KBM-7 (cell line): ENCODE measurements around the gene C1orf35.

Experiments used
- DNase-seq: peaks from one replicate; pipeline ENCODE4 v3.0.0-alpha.2; 2015
- in situ Hi-C: fragments of 300-500 bp; cut with MboI; formaldehyde crosslinking; loops from 2 replicates; pipeline ENCODE4 v1.14.3; 2020; ENCODE audit warnings: low sequenced_read_pairs, low pct_unique_long_range_greater_than_20kb, mixed read lengths

The C1orf35 gene

GRCh38 chr1:228071839-228072657 is 31.1 kb downstream of the C1orf35 start:
- DNase-seq: no peak
- in situ Hi-C loops: loop anchor here (10.0 kb wide), 1 partner anchor 57 kb away; no protein-coding TSS in a partner anchor

GRCh38 chr1:228070851-228071250 is 32.3 kb downstream of the C1orf35 start:
- in situ Hi-C loops: loop anchor here (10.0 kb wide), 1 partner anchor 56 kb away; no protein-coding TSS in a partner anchor
- no peak for DNase-seq

GRCh38 chr1:228070173-228070572 is 33.0 kb downstream of the C1orf35 start:
- DNase-seq: no peak
- in situ Hi-C loops: loop anchor here (10.0 kb wide), 1 partner anchor 55 kb away; no protein-coding TSS in a partner anchor

GRCh38 chr1:228068359-228068758 is 34.8 kb downstream of the C1orf35 start:
- DNase-seq: no peak
- in situ Hi-C loops: no loop called here

- no peak for DNase-seq
- in situ Hi-C loops: no loop called here
Observed at GRCh38 chr1:228066891-228067654, 36.1 kb downstream of the C1orf35 start.

- in situ Hi-C loops: no loop called here
- no peak for DNase-seq
Observed at GRCh38 chr1:228066416-228066815, 36.7 kb downstream of the C1orf35 start.

GRCh38 chr1:228065543-228066347 is 37.4 kb downstream of the C1orf35 start:
- no peak for DNase-seq

GRCh38 chr1:228064741-228065542 is 38.2 kb downstream of the C1orf35 start:
- in situ Hi-C loops: no loop called here
- DNase-seq: no peak

More at GRCh38 chr1:228065543-228066347, 37.4 kb downstream of the C1orf35 start:
- in situ Hi-C loops: no loop called here

GRCh38 chr1:228064296-228064695 is 38.8 kb downstream of the C1orf35 start:
- no peak for DNase-seq
- in situ Hi-C loops: no loop called here

- DNase-seq: no peak
- in situ Hi-C loops: no loop called here
Observed at GRCh38 chr1:228063251-228064191, 39.6 kb downstream of the C1orf35 start.

- in situ Hi-C loops: no loop called here
- DNase-seq: no peak
Observed at GRCh38 chr1:228062812-228063211, 40.3 kb downstream of the C1orf35 start.

GRCh38 chr1:228062085-228062791 is 40.9 kb downstream of the C1orf35 start:
- in situ Hi-C loops: no loop called here
- no peak for DNase-seq

- in situ Hi-C loops: no loop called here
- DNase-seq: no peak
Observed at GRCh38 chr1:228061411-228062084, 41.6 kb downstream of the C1orf35 start.

GRCh38 chr1:228060458-228061190 is 42.5 kb downstream of the C1orf35 start:
- in situ Hi-C loops: no loop called here
- no peak for DNase-seq

- DNase-seq: peak; percentile 59
- in situ Hi-C loops: no loop called here
Observed at GRCh38 chr1:228059634-228060457, 43.3 kb downstream of the C1orf35 start.
